RKO (cell line): ENCODE data around the gene CFAP97.
"Not testable (repeated sequence)": the region's sequence is repeated elsewhere in the genome, so short reads cannot be mapped to it uniquely, and the experiment has no call there.

Experiments used
- DNase-seq: peaks from one replicate; pipeline ENCODE4 v3.0.0-alpha.2; 2016; ENCODE audit warnings: low spot score

The CFAP97 gene

GRCh38 chr4:185201977-185202962, 1.5 kb downstream of the CFAP97 start:
- DNase-seq: peak; percentile 64

GRCh38 chr4:185198189-185198588, 5.6 kb downstream of the CFAP97 start:
- not testable (repeated sequence) for DNase-seq

- no peak for DNase-seq
These were observed 7.4 kb downstream of the CFAP97 start for GRCh38 chr4:185196437-185196836.

GRCh38 chr4:185194924-185195888, 8.6 kb downstream of the CFAP97 start:
- no peak for DNase-seq

- no peak for DNase-seq
These were observed 11.7 kb downstream of the CFAP97 start for GRCh38 chr4:185192059-185192458.

GRCh38 chr4:185190306-185190856, 13.4 kb downstream of the CFAP97 start:
- DNase-seq: no peak

GRCh38 chr4:185189606-185190305, 14.0 kb downstream of the CFAP97 start:
- DNase-seq: no peak

- no peak for DNase-seq
These were observed 17.0 kb downstream of the CFAP97 start for GRCh38 chr4:185186769-185187168.

GRCh38 chr4:185183622-185184281, 20.0 kb downstream of the CFAP97 start:
- peak; percentile 86 for DNase-seq

- DNase-seq: no peak
These were observed 21.6 kb downstream of the CFAP97 start for GRCh38 chr4:185182239-185182638.

- no peak for DNase-seq
These were observed 24.3 kb downstream of the CFAP97 start for GRCh38 chr4:185179488-185179887.

GRCh38 chr4:185171373-185172071, 32.3 kb downstream of the CFAP97 start:
- DNase-seq: no peak

- no peak for DNase-seq
These were observed 36.6 kb downstream of the CFAP97 start for GRCh38 chr4:185167234-185167633.

- DNase-seq: no peak
These were observed 38.2 kb downstream of the CFAP97 start for GRCh38 chr4:185165605-185166063.

- no peak for DNase-seq
These were observed 52.5 kb downstream of the CFAP97 start for GRCh38 chr4:185151296-185151695.

- DNase-seq: no peak
These were observed 54.4 kb downstream of the CFAP97 start for GRCh38 chr4:185149392-185149791.

- DNase-seq: no peak
These were observed 58.2 kb downstream of the CFAP97 start for GRCh38 chr4:185145572-185145971.

- no peak for DNase-seq
These were observed 59.1 kb downstream of the CFAP97 start for GRCh38 chr4:185144601-185145240.

GRCh38 chr4:185143601-185143969, 60.2 kb downstream of the CFAP97 start:
- peak; percentile 68 for DNase-seq
